ENCODE results near the gene SMIM41. TPM values are rescaled to one million over a fixed set of nuclear protein-coding genes. Genes with fewer than 3 reads are reported as not detected.

The SMIM41 gene
- total and polyA plus RNA-seq, 7 donors = 0.41 to 5.7 (median 0.88) TPM; not detected in 3

- WGBS, 2 donors = 94% methylated on average over 5 of the region's 5 CpGs
- intact Hi-C loops (cut with DNase I) = no loop called here
- H3K27me3 ChIP-seq = no peaks in the 10 kb centered on the region
Observed at GRCh38 chr12:52142431-52142830, 62.9 kb downstream of the SMIM41 start.

GRCh38 chr12:52144512-52145227, 65.2 kb downstream of the SMIM41 start:
- TF ChIP-seq POLR2AphosphoS5 (IDR thresholded peaks at IDR 0.05) (no peak), POLR2A (IDR thresholded peaks at IDR 0.05) (no peak), CTCF (IDR thresholded peaks at IDR 0.05) (no peak), EP300 (IDR thresholded peaks at IDR 0.05) (no peak)
- Histone ChIP-seq H3K4me3 (no peak overlapping the region), H3K4me1 (peaks cover 0 to 33% (median 28%) of the 10 kb centered on the region in 4 donors), H3K9me3 (no peaks in the 10 kb centered on the region), H3K27ac (no peak overlapping the region), H3K36me3 (no peaks in the 10 kb centered on the region), H3K27me3 (no peaks in the 10 kb centered on the region)
- 74 to 86% methylated on average over 16 of the region's 16 CpGs for WGBS, 2 donors
- intact Hi-C loops (cut with DNase I) = no loop called here
- no peak for DNase-seq

More at GRCh38 chr12:52142431-52142830, 62.9 kb downstream of the SMIM41 start:
- no peak for TF ChIP-seq CTCF (IDR thresholded peaks at IDR 0.05)
- TF ChIP-seq EP300 (IDR thresholded peaks at IDR 0.05) = no peak
- TF ChIP-seq POLR2AphosphoS5 (IDR thresholded peaks at IDR 0.05) = no peak
- TF ChIP-seq POLR2A (IDR thresholded peaks at IDR 0.05) = no peak
- Histone ChIP-seq H3K9me3 (no peaks in the 10 kb centered on the region), H3K4me3 (no peak overlapping the region), H3K4me1 (peaks cover 0 to 12% (median 10%) of the 10 kb centered on the region in 4 donors), H3K36me3 (no peaks in the 10 kb centered on the region), H3K27ac (no peak overlapping the region)
- DNase-seq = no peak

GRCh38 chr12:52145228-52146088, 66.0 kb downstream of the SMIM41 start:
- intact Hi-C loops (cut with DNase I) = no loop called here
- Histone ChIP-seq H3K36me3 (no peaks in the 10 kb centered on the region), H3K27ac (no peak overlapping the region), H3K4me1 (peaks cover 0 to 37% (median 28%) of the 10 kb centered on the region in 4 donors), H3K9me3 (no peaks in the 10 kb centered on the region), H3K27me3 (no peaks in the 10 kb centered on the region), H3K4me3 (no peak overlapping the region)
- TF ChIP-seq CTCF (IDR thresholded peaks at IDR 0.05) (no peak), POLR2AphosphoS5 (IDR thresholded peaks at IDR 0.05) (no peak), EP300 (IDR thresholded peaks at IDR 0.05) (no peak)
- 85 to 86% methylated on average over 18 of the region's 18 CpGs for WGBS, 2 donors
- no peak for DNase-seq

GRCh38 chr12:52146089-52146821, 66.8 kb downstream of the SMIM41 start:
- 82 to 86% methylated on average over 8 of the region's 8 CpGs for WGBS, 2 donors
- Histone ChIP-seq H3K9me3 (no peaks in the 10 kb centered on the region), H3K36me3 (no peaks in the 10 kb centered on the region), H3K27me3 (no peaks in the 10 kb centered on the region), H3K4me1 (peaks cover 0 to 37% (median 28%) of the 10 kb centered on the region in 4 donors), H3K27ac (peak overlapping the region; percentile 63 to 87 (median 80)), H3K4me3 (no peak overlapping the region)
- TF ChIP-seq CTCF (IDR thresholded peaks at IDR 0.05) (no peak), EP300 (IDR thresholded peaks at IDR 0.05) (no peak), POLR2AphosphoS5 (IDR thresholded peaks at IDR 0.05) (no peak), POLR2A (IDR thresholded peaks at IDR 0.05) (no peak)
- intact Hi-C loops (cut with DNase I) = no loop called here
- no peak for DNase-seq

Measured in sigmoid colon (tissue), 7 donors.